Measurements from ENCODE around the gene PIP4K2C.
A peak's percentile ranks its signal among the peaks of the same experiment; 100 is the strongest.
"Not testable (repeated sequence)": the region's sequence is repeated elsewhere in the genome, so short reads cannot be mapped to it uniquely, and the experiment has no call there.

The PIP4K2C gene

GRCh38 chr12:57616383-57617101 is 25.6 kb downstream of the PIP4K2C start:
- in situ Hi-C loops (cut with HindIII; ENCODE audit: low pct_ligation_motif_present, low pct_unique_long_range_greater_than_20kb, low sequenced_read_pairs), result no loop called here

DNA sequence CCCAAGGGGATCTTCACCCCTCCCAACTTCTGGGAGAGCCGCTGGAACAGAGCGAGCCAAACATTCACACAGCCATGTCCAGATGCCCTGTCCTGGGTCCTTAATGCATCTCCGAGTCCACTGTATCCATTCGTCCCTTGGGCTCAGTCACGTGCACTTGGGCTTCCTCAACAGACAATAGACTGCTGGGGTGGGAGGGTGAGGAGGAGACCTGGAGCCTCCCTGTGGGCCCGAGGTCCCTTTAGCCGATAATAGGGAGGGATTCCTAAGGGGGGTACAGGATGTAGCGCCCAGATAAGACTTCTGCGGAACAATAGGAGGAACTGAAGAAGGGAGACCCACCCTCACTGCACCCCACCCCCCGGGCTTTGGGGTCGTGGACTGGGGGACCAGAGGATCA is 26.9 kb downstream of the PIP4K2C start:
- DNase-seq, result no peak
- in situ Hi-C loops (cut with HindIII; ENCODE audit: low pct_ligation_motif_present, low pct_unique_long_range_greater_than_20kb, low sequenced_read_pairs), result no loop called here

More at GRCh38 chr12:57616383-57617101, 25.6 kb downstream of the PIP4K2C start:
- peak; percentile 23 for DNase-seq

GRCh38 chr12:57618431-57618830 is 27.4 kb downstream of the PIP4K2C start:
- in situ Hi-C loops (cut with HindIII; ENCODE audit: low pct_ligation_motif_present, low pct_unique_long_range_greater_than_20kb, low sequenced_read_pairs), result not testable (repeated sequence)

DNA sequence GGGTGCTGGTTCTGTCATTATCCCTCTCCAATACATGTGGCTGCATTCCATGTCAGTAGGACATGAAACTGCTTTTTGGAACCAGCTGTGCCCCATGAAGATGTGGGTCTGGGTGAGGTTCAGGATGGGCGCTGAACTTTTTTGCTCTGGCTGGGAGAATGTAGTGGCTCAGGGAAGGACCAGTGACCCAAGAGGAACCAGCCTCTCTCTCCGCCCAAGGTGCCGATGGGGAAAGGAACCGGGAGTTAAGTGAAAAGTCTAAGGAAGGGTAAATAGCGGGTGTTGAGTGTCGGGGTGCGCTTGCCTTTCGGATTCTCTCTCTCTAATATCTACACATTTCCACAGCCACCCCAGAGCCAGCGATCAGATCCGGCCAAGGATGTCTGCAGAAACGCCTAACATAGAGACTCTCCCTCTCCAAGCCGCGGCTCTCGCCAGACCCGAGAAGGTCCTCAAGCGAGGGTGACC is 28.0 kb downstream of the PIP4K2C start:
- in situ Hi-C loops (cut with HindIII; ENCODE audit: low pct_ligation_motif_present, low pct_unique_long_range_greater_than_20kb, low sequenced_read_pairs), result no loop called here
- DNase-seq, result no peak

More at GRCh38 chr12:57618431-57618830, 27.4 kb downstream of the PIP4K2C start:
- not testable (repeated sequence) for DNase-seq

GRCh38 chr12:57619434-57620244 is 28.6 kb downstream of the PIP4K2C start:
- no peak for DNase-seq
- in situ Hi-C loops (cut with HindIII; ENCODE audit: low pct_ligation_motif_present, low pct_unique_long_range_greater_than_20kb, low sequenced_read_pairs), result no loop called here

- in situ Hi-C loops (cut with HindIII; ENCODE audit: low pct_ligation_motif_present, low pct_unique_long_range_greater_than_20kb, low sequenced_read_pairs), result no loop called here
- DNase-seq, result no peak
Observed at GRCh38 chr12:57620245-57620935, 29.4 kb downstream of the PIP4K2C start.

- in situ Hi-C loops (cut with HindIII; ENCODE audit: low pct_ligation_motif_present, low pct_unique_long_range_greater_than_20kb, low sequenced_read_pairs), result no loop called here
- no peak for DNase-seq
Observed at GRCh38 chr12:57620936-57621496, 30.0 kb downstream of the PIP4K2C start.

GRCh38 chr12:57621497-57622292 is 30.7 kb downstream of the PIP4K2C start:
- in situ Hi-C loops (cut with HindIII; ENCODE audit: low pct_ligation_motif_present, low pct_unique_long_range_greater_than_20kb, low sequenced_read_pairs), result no loop called here
- DNase-seq, result peak; percentile 48

DNA sequence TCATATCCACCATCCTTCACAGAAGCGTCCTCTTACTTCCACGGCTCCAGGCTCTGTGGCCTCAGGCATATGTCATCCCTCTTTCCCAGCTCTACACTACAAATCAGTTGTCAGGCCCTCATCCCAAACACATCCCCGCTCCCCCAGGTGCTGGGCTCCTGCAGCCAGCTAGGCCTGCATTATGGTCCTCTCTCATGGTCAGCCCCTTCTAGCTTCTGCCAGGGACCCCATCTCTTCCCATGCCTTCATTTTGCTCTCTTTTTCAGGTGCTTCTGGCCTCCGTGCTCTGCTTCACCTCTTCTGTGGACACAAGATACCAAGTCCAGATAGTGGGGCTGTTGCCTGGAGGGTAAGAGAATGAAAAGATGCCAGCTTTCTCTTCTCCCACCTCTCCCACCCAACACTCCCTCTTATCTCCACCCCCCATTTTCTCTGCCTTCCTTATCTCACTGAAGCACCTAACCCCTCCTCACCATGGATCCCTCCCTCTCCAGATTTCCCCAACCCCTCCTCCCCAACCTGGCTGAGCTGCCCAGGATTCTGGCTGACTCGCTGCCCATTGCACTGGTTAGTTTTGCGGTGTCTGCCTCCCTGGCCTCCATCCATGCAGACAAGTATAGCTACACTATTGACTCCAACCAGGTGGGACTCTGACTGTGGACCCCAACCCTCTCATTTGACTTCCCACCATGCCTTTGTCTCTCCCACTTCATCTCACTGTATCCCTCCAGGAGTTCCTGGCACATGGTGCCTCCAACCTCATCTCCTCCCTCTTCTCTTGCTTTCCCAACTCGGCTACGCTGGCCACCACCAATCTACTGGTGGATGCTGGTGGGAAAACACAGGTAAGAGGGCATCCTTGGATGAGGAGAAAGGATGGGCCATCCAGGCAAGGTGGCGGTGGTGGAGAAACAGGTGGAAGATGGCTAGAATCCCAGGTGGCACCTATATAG is 31.6 kb downstream of the PIP4K2C start:
- in situ Hi-C loops (cut with HindIII; ENCODE audit: low pct_ligation_motif_present, low pct_unique_long_range_greater_than_20kb, low sequenced_read_pairs), result no loop called here

GRCh38 chr12:57623385-57623784 is 32.4 kb downstream of the PIP4K2C start:
- DNase-seq, result no peak
- in situ Hi-C loops (cut with HindIII; ENCODE audit: low pct_ligation_motif_present, low pct_unique_long_range_greater_than_20kb, low sequenced_read_pairs), result no loop called here

More for the DNA sequence above, 31.6 kb downstream of the PIP4K2C start:
- DNase-seq, result no peak

- no peak for DNase-seq
- in situ Hi-C loops (cut with HindIII; ENCODE audit: low pct_ligation_motif_present, low pct_unique_long_range_greater_than_20kb, low sequenced_read_pairs), result no loop called here
Observed at GRCh38 chr12:57623811-57624390, 32.9 kb downstream of the PIP4K2C start.

GRCh38 chr12:57624441-57625220 is 33.6 kb downstream of the PIP4K2C start:
- in situ Hi-C loops (cut with HindIII; ENCODE audit: low pct_ligation_motif_present, low pct_unique_long_range_greater_than_20kb, low sequenced_read_pairs), result no loop called here
- DNase-seq, result no peak

DNA sequence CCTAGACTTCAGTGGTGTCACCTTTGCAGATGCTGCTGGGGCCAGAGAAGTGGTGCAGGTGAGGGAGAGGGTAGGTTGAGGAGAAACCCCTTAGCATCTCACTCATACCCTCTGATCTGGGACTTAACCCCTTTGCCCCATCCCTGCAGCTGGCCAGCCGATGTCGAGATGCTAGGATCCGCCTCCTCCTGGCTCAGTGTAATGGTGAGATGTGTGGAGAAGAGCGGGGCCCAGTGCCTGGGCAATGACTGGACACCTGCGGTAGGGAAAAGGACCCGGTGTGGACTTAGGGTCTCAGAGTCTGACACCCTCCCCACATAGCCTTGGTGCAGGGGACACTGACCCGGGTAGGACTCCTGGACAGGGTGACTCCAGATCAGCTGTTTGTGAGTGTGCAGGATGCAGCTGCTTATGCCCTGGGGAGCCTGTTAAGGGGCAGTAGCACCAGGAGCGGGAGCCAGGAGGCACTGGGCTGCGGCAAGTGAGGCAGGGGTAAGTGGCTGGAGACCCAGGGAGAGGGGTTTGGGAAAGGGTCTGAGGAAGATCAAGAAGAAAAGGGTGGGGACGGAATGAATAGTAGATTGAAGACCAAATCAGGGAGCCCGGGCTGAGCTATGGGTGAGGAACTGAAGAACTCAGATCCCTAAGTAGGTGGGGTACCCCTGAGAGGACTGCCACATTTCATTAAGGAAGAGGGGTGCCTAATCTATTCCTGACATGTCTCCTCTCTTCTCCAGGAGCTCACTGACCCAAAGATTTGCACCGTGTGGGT is 34.5 kb downstream of the PIP4K2C start:
- DNase-seq, result no peak
- in situ Hi-C loops (cut with HindIII; ENCODE audit: low pct_ligation_motif_present, low pct_unique_long_range_greater_than_20kb, low sequenced_read_pairs), result no loop called here

DNA sequence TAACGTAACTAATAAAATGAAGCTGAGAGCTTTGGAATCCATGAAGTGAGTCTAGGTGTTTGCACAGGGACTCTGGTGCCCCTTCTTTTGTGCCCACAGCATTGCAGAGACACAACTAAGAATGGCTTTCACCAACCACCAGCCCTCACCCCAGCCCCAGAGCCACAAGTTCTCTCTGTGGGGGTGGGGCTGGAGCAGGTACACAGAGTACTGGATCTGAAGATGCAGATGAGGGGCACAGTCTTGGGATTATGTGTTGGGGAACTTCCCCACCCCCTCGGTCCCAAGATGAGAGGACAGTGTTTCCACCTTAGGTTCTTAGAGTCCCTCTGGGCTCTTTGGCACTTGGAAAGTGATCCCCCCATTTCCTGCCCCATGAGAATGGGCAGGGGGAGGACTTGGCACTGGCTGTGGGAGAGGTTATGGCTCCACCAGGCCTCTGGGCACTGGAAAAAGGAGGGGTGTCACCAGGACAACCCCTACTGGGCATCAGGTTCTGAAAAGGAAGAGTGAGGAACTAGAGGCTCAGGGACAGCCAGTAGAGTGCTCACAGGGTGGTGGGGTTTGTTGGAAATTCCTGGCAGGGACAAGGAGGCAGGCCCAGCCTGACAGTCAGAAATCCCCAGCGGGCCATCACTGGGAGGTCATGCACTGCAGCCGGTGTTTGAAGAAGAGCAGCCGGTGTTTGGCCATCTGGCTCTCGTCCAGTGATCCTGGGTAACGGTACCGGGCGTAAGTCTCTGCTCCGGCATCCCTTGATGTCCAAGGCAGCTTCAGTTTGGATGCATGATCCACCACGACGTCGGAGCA is 35.3 kb downstream of the PIP4K2C start:
- DNase-seq, result no peak
- in situ Hi-C loops (cut with HindIII; ENCODE audit: low pct_ligation_motif_present, low pct_unique_long_range_greater_than_20kb, low sequenced_read_pairs), result no loop called here

Data from ACHN (cell line).